Measurements from ENCODE around the gene SLC25A13.
A peak's percentile ranks its signal among the peaks of the same experiment; 100 is the strongest.
"Not testable (repeated sequence)": the region's sequence is repeated elsewhere in the genome, so short reads cannot be mapped to it uniquely, and the experiment has no call there.

SLC25A13 gene

GRCh38 chr7:96321658-96322372, at the start of gene SLC25A13:
Gene SLC25A13, minus strand, starts transcription at chr7:96322098. Its CDS starts 142 bp downstream, at chr7:96321956.
- peak; percentile 20 for DNase-seq (ENCODE audit: low read depth, low spot score)

GRCh38 chr7:96365916-96366315, 44.0 kb upstream of the SLC25A13 start:
- not testable (repeated sequence) for DNase-seq (ENCODE audit: low read depth, low spot score)

GRCh38 chr7:96361116-96361857, 39.4 kb upstream of the SLC25A13 start:
- DNase-seq (ENCODE audit: low read depth, low spot score) = no peak

- no peak for DNase-seq (ENCODE audit: low read depth, low spot score)
Observed at GRCh38 chr7:96359876-96360275, 38.0 kb upstream of the SLC25A13 start.

- not testable (repeated sequence) for DNase-seq (ENCODE audit: low read depth, low spot score)
Observed at GRCh38 chr7:96358236-96358971, 36.5 kb upstream of the SLC25A13 start.

GRCh38 chr7:96355990-96356506, 34.1 kb upstream of the SLC25A13 start:
- DNase-seq (ENCODE audit: low read depth, low spot score) = no peak

GRCh38 chr7:96354881-96355280, 33.0 kb upstream of the SLC25A13 start:
- DNase-seq (ENCODE audit: low read depth, low spot score) = no peak

- no peak for DNase-seq (ENCODE audit: low read depth, low spot score)
Observed at GRCh38 chr7:96349572-96349971, 27.7 kb upstream of the SLC25A13 start.

- no peak for DNase-seq (ENCODE audit: low read depth, low spot score)
Observed at GRCh38 chr7:96347471-96347870, 25.6 kb upstream of the SLC25A13 start.

GRCh38 chr7:96346293-96346953, 24.5 kb upstream of the SLC25A13 start:
- DNase-seq (ENCODE audit: low read depth, low spot score) = no peak

- no peak for DNase-seq (ENCODE audit: low read depth, low spot score)
Observed at GRCh38 chr7:96344236-96344635, 22.3 kb upstream of the SLC25A13 start.

- no peak for DNase-seq (ENCODE audit: low read depth, low spot score)
Observed at GRCh38 chr7:96342049-96342448, 20.2 kb upstream of the SLC25A13 start.

- DNase-seq (ENCODE audit: low read depth, low spot score) = no peak
Observed at GRCh38 chr7:96337519-96337918, 15.6 kb upstream of the SLC25A13 start.

- no peak for DNase-seq (ENCODE audit: low read depth, low spot score)
Observed at GRCh38 chr7:96332325-96332724, 10.4 kb upstream of the SLC25A13 start.

- no peak for DNase-seq (ENCODE audit: low read depth, low spot score)
Observed at GRCh38 chr7:96331775-96332174, 9.9 kb upstream of the SLC25A13 start.

- no peak for DNase-seq (ENCODE audit: low read depth, low spot score)
Observed at GRCh38 chr7:96331233-96331632, 9.3 kb upstream of the SLC25A13 start.

GRCh38 chr7:96330193-96330592, 8.3 kb upstream of the SLC25A13 start:
- DNase-seq (ENCODE audit: low read depth, low spot score) = no peak

- no peak for DNase-seq (ENCODE audit: low read depth, low spot score)
Observed at GRCh38 chr7:96329241-96329640, 7.3 kb upstream of the SLC25A13 start.

GRCh38 chr7:96328016-96328415, 6.1 kb upstream of the SLC25A13 start:
- DNase-seq (ENCODE audit: low read depth, low spot score) = no peak

- no peak for DNase-seq (ENCODE audit: low read depth, low spot score)
Observed at GRCh38 chr7:96327429-96327828, 5.5 kb upstream of the SLC25A13 start.

GRCh38 chr7:96326752-96327151, 4.9 kb upstream of the SLC25A13 start:
- not testable (repeated sequence) for DNase-seq (ENCODE audit: low read depth, low spot score)
